CD14-positive monocyte (primary cell): ENCODE results near the gene PLEK2. TPM values are rescaled to one million over a fixed set of nuclear protein-coding genes. Genes with fewer than 3 reads are reported as not detected.
A peak's percentile ranks its signal among the peaks of the same experiment; 100 is the strongest.

ENCODE experiments used
- DNase-seq, 3 donors: peaks; one replicate each; pipeline ENCODE4 v3.0.0-alpha.2; 2011 to 2022
- H2AFZ ChIP-seq: 2 replicates; pipeline ENCODE4 v1.6.0; 2012; ENCODE audit warnings: mild to moderate bottlenecking, low read depth, low read length, inconsistent platforms; ENCODE audit not compliant: insufficient read depth, poor library complexity, severe bottlenecking
- H3K27ac ChIP-seq, 2 donors: 1 replicate in 1 of 2; 2 replicates in 1 of 2; pipeline ENCODE4 v1.5.1; 2012 to 2013; ENCODE audit warnings: low read length in 2 of 2, control low read depth in 1 of 2, inconsistent platforms in 1 of 2, low read depth in 1 of 2, mild to moderate bottlenecking in 1 of 2
- H3K27me3 ChIP-seq, 2 donors: one replicate each; pipeline versions ENCODE4 v1.6.0 to v1.6.1; 2011 to 2013; ENCODE audit warnings: low read length in 2 of 2; ENCODE audit not compliant: control insufficient read depth in 2 of 2, insufficient read depth in 2 of 2
- H3K36me3 ChIP-seq, 2 donors: replicated peaks in 1 of 2; 1 replicate in 1 of 2; 2 replicates in 1 of 2; pipeline versions ENCODE4 v1.5.1 to v1.6.1; 2012 to 2013; ENCODE audit warnings: low read length in 2 of 2, control low read depth in 1 of 2, inconsistent platforms in 1 of 2, mild to moderate bottlenecking in 1 of 2; ENCODE audit not compliant: insufficient read depth in 2 of 2, control insufficient read depth in 1 of 2
- H3K4me1 ChIP-seq, 2 donors: 1 replicate in 1 of 2; 2 replicates in 1 of 2; pipeline versions ENCODE4 v1.5.1 to v1.6.1; 2012 to 2013; ENCODE audit warnings: low read length in 2 of 2, control low read depth in 1 of 2, inconsistent platforms in 1 of 2, mild to moderate bottlenecking in 1 of 2, moderate library complexity in 1 of 2; ENCODE audit not compliant: insufficient read depth in 2 of 2, control insufficient read depth in 1 of 2
- H3K4me2 ChIP-seq: replicated peaks from 2 replicates; pipeline ENCODE3; 2012; ENCODE audit warnings: low read length, moderate library complexity, mild to moderate bottlenecking; ENCODE audit not compliant: poor library complexity, severe bottlenecking; ENCODE audit errors: extremely low read depth
- H3K4me3 ChIP-seq, 3 experiments: fragments of 200-600 bp in 1 of 3; sonication (generic) in 1 of 3; replicated peaks in 1 of 3; 1 replicate in 2 of 3; 2 replicates in 1 of 3; pipeline ENCODE4 v1.5.1; 2011 to 2013; ENCODE audit warnings: low read length in 3 of 3, mild to moderate bottlenecking in 3 of 3, control low read depth in 2 of 3, low read depth in 2 of 3, inconsistent platforms in 1 of 3, moderate library complexity in 1 of 3
- H3K79me2 ChIP-seq: 2 replicates; pipeline ENCODE4 v1.6.0; 2012; ENCODE audit warnings: mild to moderate bottlenecking, control low read depth, inconsistent platforms, low read length, moderate library complexity; ENCODE audit not compliant: insufficient read depth
- H3K9ac ChIP-seq: 2 replicates; pipeline ENCODE4 v1.6.0; 2017; ENCODE audit warnings: low read length, mild to moderate bottlenecking; ENCODE audit not compliant: insufficient read depth, poor library complexity, severe bottlenecking
- H3K9me3 ChIP-seq, 2 donors: replicated peaks in 1 of 2; 1 replicate in 1 of 2; 2 replicates in 1 of 2; pipeline versions ENCODE4 v1.5.1 to v1.6.1; 2012 to 2013; ENCODE audit warnings: low read length in 2 of 2, control low read depth in 1 of 2; ENCODE audit not compliant: control insufficient read depth in 1 of 2, insufficient read depth in 1 of 2
- H4K20me1 ChIP-seq: 2 replicates; pipeline ENCODE4 v1.6.0; 2012; ENCODE audit warnings: mild to moderate bottlenecking, low read length, control low read depth, moderate library complexity; ENCODE audit not compliant: insufficient read depth
- H3K27ac Mint-ChIP-seq, 7 donors: one replicate each; pipeline ENCODE4 v1.8.0; 2020; ENCODE audit warnings: mild to moderate bottlenecking in 7 of 7, mixed read lengths in 7 of 7, moderate library complexity in 6 of 7, inconsistent platforms in 2 of 7
- H3K27me3 Mint-ChIP-seq, 3 donors: one replicate each; pipeline ENCODE4 v1.8.0; 2021 to 2022; ENCODE audit warnings: low read depth in 3 of 3, mild to moderate bottlenecking in 3 of 3, mixed read lengths in 3 of 3, moderate library complexity in 3 of 3, inconsistent platforms in 1 of 3
- H3K36me3 Mint-ChIP-seq, 2 donors: one replicate each; pipeline ENCODE4 v1.8.0; 2020; ENCODE audit warnings: mixed read lengths in 2 of 2, inconsistent platforms in 1 of 2, mild to moderate bottlenecking in 1 of 2
- H3K4me1 Mint-ChIP-seq: one replicate; pipeline ENCODE4 v1.8.0; 2020; ENCODE audit warnings: mild to moderate bottlenecking, mixed read lengths
- H3K4me3 Mint-ChIP-seq, 2 donors: one replicate each; pipeline ENCODE4 v1.8.0; 2020; ENCODE audit warnings: mild to moderate bottlenecking in 2 of 2, mixed read lengths in 2 of 2, moderate library complexity in 1 of 2
- H3K9me3 Mint-ChIP-seq, 7 donors: one replicate each; pipeline ENCODE4 v1.8.0; 2020 to 2022; ENCODE audit warnings: mixed read lengths in 7 of 7, mild to moderate bottlenecking in 6 of 7, moderate library complexity in 6 of 7, inconsistent platforms in 2 of 7
- CTCF ChIP-seq: fragments of 200-600 bp; IDR thresholded peaks from one replicate; pipeline ENCODE4 v1.8.0; 2022; ENCODE audit warnings: antibody characterized with exemption, mild to moderate bottlenecking
- WGBS: methylation state at CpG from one replicate; pipeline ENCODE4 v1.1.5; 2013; ENCODE audit warnings: missing lambda C conversion rate; ENCODE audit not compliant: insufficient coverage; 5-methylcytosine and 5-hydroxymethylcytosine counted together
- intact Hi-C, 2 donors: fragments of 100-400 bp; cut with micrococcal nuclease; formaldehyde crosslinking; loops; one replicate each; pipeline versions ENCODE4 v1.15.0 to v1.15.1; 2023
- polyA plus RNA-seq, 3 donors: library from polyadenylated mRNA; depleted of rRNA in 1 of 3; unstranded in 2 of 3; stranded (reverse) in 1 of 3; fragments of 300-500 nt in 2 of 3; fragments of >200 nt in 1 of 3; fragmentation: Illumina TruSeq in 2 of 3; gene quantifications; 1 replicate in 2 of 3; 2 replicates in 1 of 3; pipeline ENCODE4 v1.2.3, GENCODE V29; 2012 to 2021

The PLEK2 gene
- polyA plus RNA-seq, 3 donors, result 0.20 TPM; not detected in 2

DNA sequence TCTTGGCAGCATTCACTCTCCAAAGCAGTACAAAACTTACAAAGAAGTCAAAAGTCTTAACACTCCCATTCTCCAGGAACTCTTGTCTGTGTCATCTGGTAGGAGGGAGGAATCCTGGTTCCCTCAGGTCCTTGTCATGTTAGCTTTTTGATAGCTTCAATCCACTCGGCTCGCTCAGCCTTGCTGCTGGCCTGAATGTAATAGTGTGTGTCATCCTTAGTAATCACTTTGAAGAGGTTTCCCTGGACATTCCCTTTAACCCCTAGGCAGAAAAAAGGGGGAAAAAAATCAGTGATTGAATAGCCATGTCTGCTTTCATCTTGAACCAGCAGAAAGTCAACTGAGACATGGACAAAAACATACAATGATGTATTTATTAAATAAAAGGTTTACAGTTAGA lies 24.8 kb downstream of the PLEK2 start:
- peaks cover 0 to 4% (median 2%) of the 10 kb centered on the region in 3 donors for H3K27me3 Mint-ChIP-seq
- Histone ChIP-seq H2AFZ (no peak overlapping the region), H3K4me3 (no peak overlapping the region), H3K27me3 (no peaks in the 10 kb centered on the region), H3K9ac (no peak overlapping the region), H3K4me2 (no peak overlapping the region), H3K4me1 (no peaks in the 10 kb centered on the region), H3K9me3 (no peaks in the 10 kb centered on the region), H3K36me3 (peaks cover 40 to 51% of the 10 kb centered on the region in 2 donors), H4K20me1 (no peaks in the 10 kb centered on the region), H3K79me2 (no peaks in the 10 kb centered on the region), H3K27ac (peak overlapping the region in 1 of 2 donors; percentile 16)
- peaks cover 44 to 47% of the 10 kb centered on the region in 2 donors for H3K36me3 Mint-ChIP-seq
- no peak for DNase-seq
- H3K27ac Mint-ChIP-seq, result no peak overlapping the region
- WGBS, result no CpG with 5 or more reads among the region's 2 CpGs
- TF ChIP-seq CTCF, result no peak
- peaks cover 2% of the 10 kb centered on the region for H3K4me1 Mint-ChIP-seq
- H3K4me3 Mint-ChIP-seq, result no peak overlapping the region
- intact Hi-C loops, result no loop called here
- no peaks in the 10 kb centered on the region for H3K9me3 Mint-ChIP-seq

DNA sequence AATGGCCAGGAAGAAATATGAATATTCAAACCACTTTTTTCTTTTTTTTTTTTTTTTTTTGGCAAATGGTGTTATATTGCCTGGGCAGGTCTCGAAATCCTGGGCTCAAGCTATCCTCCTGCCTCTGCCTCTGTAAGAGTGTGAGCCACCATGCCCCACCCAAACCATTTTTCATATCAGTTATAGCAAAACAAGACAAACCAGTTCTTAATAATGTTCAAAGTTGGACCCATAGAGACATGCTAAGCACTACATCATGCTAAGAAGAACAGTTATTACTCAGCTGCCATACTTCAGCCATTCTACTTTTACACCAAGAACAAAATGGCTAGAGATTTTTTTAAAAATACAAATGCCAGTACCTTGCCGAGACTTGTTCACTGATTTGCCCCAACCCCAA lies 26.3 kb downstream of the PLEK2 start:
- Mint-ChIP-seq H3K27ac (peak overlapping the region in 1 of 7 donors; percentile 37), H3K36me3 (peaks cover 57 to 61% of the 10 kb centered on the region in 2 donors), H3K4me1 (no peaks in the 10 kb centered on the region), H3K9me3 (no peaks in the 10 kb centered on the region), H3K4me3 (no peak overlapping the region), H3K27me3 (peaks cover 0 to 2% (median 0%) of the 10 kb centered on the region in 3 donors)
- peaks cover 56 to 67% of the 10 kb centered on the region in 2 donors for H3K36me3 ChIP-seq
- H3K27ac ChIP-seq, result no peak overlapping the region
- TF ChIP-seq CTCF, result no peak
- no peaks in the 10 kb centered on the region for H3K79me2 ChIP-seq
- H2AFZ ChIP-seq, result no peak overlapping the region
- H4K20me1 ChIP-seq, result no peaks in the 10 kb centered on the region
- H3K4me1 ChIP-seq, result no peaks in the 10 kb centered on the region
- H3K4me2 ChIP-seq, result no peak overlapping the region
- no CpG with 5 or more reads among the region's 2 CpGs for WGBS
- no peak overlapping the region for H3K4me3 ChIP-seq
- H3K9ac ChIP-seq, result no peak overlapping the region
- H3K9me3 ChIP-seq, result no peaks in the 10 kb centered on the region
- DNase-seq, result no peak
- intact Hi-C loops, result no loop called here
- no peaks in the 10 kb centered on the region for H3K27me3 ChIP-seq
